LNCaP clone FGC (cell line): Measurements from ENCODE around the gene NPIPB2.
"Not testable (repeated sequence)": the region's sequence is repeated elsewhere in the genome, so short reads cannot be mapped to it uniquely, and the experiment has no call there.

ENCODE experiments used
- DNase-seq: peaks from one replicate; pipeline ENCODE4 v3.0.0-alpha.2; 2011; ENCODE audit warnings: low read depth
- H3K4me3 ChIP-seq: 2 replicates; pipeline ENCODE4 v1.5.1; 2011; ENCODE audit warnings: mild to moderate bottlenecking, low read depth, low read length, control low read depth
- TF ChIP-seq, protein P1 (sequence below): IDR thresholded peaks from 2 replicates; pipeline ENCODE4 v1.5.1; 2012; ENCODE audit warnings: mild to moderate bottlenecking; ENCODE audit not compliant: control insufficient read depth, insufficient read depth; ENCODE audit errors: extremely low read depth

Gene NPIPB2

DNA sequence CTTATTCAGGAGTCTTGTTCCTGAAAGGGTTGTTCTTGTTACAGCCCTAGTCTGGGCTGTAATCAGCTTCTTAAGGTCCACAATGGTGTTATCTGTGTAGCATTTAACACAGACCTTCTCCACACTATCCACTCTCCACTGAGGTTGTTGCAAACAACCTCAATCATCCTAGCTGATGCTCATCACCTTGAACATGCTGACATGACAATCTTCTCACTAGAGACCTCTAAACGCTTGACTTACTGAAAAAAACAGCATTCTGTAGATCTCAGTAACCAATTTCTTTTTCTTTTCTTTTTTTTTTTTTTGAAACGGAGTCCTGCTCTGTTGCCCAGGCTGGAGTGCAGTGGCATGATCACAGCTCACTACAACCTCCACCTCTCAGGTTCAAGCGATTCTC lies 26.7 kb upstream of the NPIPB2 start:
- no peak overlapping the region for H3K4me3 ChIP-seq
- no peak for DNase-seq
- TF ChIP-seq, protein P1, sequence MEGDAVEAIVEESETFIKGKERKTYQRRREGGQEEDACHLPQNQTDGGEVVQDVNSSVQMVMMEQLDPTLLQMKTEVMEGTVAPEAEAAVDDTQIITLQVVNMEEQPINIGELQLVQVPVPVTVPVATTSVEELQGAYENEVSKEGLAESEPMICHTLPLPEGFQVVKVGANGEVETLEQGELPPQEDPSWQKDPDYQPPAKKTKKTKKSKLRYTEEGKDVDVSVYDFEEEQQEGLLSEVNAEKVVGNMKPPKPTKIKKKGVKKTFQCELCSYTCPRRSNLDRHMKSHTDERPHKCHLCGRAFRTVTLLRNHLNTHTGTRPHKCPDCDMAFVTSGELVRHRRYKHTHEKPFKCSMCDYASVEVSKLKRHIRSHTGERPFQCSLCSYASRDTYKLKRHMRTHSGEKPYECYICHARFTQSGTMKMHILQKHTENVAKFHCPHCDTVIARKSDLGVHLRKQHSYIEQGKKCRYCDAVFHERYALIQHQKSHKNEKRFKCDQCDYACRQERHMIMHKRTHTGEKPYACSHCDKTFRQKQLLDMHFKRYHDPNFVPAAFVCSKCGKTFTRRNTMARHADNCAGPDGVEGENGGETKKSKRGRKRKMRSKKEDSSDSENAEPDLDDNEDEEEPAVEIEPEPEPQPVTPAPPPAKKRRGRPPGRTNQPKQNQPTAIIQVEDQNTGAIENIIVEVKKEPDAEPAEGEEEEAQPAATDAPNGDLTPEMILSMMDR = no peak

- DNase-seq = no peak
- H3K4me3 ChIP-seq = no peak overlapping the region
- TF ChIP-seq, protein P1 = no peak
These were observed 25.5 kb upstream of the NPIPB2 start for GRCh38 chr16:11967195-11967911.

DNA sequence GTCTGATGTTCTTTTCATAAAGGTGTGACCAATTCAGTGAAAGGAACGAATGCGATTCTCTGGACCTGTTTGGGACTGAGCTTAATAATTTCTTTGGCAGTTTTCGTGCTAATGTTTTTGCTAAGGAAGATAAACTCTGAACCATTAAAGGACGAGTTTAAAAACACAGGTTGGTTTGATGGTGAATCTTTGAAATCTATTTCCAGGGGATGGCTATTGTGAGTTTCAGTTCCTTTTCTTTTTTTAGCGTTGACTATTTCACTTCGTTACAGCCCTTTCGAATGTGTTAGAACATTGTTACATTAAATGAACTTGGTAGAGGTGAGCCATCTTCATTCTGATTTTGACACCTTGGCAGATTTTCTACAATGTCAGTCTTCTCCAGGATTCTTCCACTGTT lies 24.3 kb upstream of the NPIPB2 start:
- H3K4me3 ChIP-seq = no peak overlapping the region
- TF ChIP-seq, protein P1 = no peak
- DNase-seq = no peak

DNA sequence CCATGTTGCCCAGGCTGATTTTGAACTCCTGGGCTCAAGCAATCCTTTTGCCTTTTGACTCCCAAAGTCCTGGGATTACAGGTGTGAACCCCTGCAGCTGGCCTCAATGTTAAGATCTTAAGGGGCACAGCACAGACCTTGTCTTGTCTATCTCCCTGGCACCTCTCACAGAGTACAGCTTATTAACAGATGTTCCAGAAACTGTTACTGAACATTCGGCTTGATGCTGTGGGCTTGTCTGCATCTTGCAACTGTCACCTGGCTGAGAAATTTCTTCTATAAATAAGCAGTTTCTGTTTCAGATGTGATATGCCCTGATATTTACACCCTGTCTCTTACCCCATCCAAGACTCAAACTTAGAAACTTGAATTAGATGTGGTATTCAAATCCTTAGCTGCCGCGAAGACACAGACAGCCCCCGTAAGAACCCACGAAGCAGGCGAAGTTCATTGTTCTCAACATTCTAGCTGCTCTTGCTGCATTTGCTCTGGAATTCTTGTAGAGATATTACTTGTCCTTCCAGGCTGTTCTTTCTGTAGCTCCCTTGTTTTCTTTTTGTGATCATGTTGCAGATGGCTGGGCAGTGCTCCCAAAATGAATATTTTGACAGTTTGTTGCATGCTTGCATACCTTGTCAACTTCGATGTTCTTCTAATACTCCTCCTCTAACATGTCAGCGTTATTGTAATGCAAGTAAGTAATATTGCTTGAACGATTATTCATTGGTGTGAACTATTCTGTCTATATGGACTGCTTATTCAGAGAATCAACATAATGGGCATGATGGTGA lies 23.1 kb upstream of the NPIPB2 start, which contains the start of gene TNFRSF17:
Gene TNFRSF17, plus strand, starts transcription at position 450 of the 791 bp plus-strand sequence. Its CDS starts 115 bp downstream, at position 565.
- DNase-seq = no peak
- no peak within 1 kb of the TSS for H3K4me3 ChIP-seq
- TF ChIP-seq, protein P1 = no peak

- DNase-seq = no peak
- H3K4me3 ChIP-seq = no peak overlapping the region
- TF ChIP-seq, protein P1 = no peak
These were observed 21.9 kb upstream of the NPIPB2 start for GRCh38 chr16:11963706-11964105.

DNA sequence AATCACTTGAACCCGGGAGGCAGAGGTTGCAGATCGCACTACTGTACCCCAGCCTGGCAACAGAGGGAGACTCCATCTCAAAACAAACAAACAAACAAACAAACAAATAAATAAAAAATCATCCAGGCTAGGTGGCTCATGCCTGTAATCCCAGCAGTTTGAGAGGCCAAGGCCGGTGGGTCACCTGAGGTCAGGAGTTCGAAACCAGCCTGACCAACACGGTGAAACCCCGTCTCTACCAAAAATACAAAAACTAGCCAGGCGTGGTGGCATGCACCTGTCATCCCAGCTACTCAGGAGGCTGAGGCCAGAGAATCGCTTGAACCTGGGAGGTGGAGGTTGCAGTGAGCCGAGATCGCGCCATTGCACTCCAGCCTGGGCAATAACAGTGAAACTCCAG lies 21.1 kb upstream of the NPIPB2 start:
- DNase-seq, H3K4me3 ChIP-seq: not testable (repeated sequence)

DNA sequence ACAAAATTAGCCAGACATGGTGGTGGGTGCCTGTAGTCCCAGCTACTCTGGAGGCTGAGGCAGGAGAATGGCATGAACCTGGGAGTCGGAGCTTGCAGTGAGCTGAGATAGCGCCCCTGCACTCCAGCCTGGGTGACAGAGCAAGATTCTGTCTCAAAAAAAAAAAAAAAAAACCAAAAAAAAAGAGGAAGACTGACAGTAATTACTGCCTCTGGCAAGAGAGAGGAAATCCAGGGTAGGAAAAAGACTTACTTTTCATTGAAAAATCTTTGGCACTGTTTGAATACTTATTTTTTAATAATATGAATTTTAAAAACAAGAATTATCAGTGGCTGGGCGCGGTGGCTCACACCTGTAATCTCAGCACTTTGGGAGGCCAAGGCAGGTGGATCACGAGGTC lies 20.6 kb upstream of the NPIPB2 start:
- not testable (repeated sequence) for H3K4me3 ChIP-seq, DNase-seq
